ENCODE data around the gene ZNF578.
"Not testable (repeated sequence)": the region's sequence is repeated elsewhere in the genome, so short reads cannot be mapped to it uniquely, and the experiment has no call there.

The ZNF578 gene

DNA sequence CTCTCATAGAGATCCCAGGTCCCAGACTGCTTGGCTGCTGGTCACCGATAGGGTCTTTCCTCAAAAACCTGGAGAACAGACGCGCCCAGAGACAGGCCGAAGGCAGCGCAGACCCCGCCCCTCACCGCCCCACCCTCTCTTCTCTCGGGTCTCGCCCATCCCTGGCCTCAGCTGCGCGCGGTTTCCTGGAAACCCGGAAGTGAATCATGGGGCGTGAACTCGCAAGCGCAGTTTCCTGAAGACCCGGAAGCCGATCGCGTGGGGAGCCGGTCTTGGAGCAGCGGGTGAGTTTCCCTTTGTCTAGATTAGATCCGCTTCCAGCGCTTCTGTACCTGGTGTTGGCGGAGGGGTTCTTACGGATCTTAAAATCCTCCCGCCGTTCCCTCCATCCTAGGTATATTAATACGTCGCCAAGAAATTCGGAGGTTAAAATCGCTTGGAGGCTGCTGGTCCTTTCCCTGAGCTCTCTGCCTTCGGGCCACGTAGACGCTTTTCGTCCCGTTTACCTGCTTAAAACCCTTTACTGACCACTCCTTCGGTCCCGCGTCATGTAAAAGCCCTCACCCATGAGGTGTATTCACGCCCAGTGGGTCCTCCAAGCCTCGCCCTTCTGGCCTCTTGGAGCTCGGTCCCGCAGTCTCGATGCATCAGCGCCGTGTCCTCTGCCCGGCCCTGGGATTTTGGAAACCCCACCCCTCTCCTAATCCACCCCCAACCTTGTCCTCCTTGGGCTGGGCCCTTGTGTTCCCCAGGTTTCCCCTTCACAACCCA, at the start of gene ZNF578:
Gene ZNF578 (plus strand): TSS at position 230 of the 771 bp plus-strand sequence. CDS start 48,293 bp downstream, outside the sequence.
- peak; percentile 15 for DNase-seq

DNA sequence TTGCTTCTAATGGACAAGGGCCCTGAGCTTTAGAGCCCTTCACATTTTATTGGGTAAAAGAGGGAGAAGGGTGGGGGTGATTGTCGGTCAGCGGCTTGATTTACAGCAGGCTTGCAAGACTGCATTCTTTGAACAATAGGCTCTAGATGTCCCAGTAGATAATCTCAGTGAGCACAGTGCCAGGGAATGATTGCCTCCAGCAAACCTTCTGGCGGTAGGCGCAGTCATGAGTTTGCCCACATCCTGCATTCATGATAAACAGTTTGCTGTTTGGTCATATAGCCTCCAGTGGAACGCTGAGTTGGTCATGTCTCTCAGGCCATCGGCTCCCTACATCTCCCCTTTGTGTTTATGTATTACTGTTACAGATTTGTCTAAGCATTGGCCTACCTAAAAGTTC, 43.1 kb upstream of the ZNF578 start:
- no peak for DNase-seq

DNA sequence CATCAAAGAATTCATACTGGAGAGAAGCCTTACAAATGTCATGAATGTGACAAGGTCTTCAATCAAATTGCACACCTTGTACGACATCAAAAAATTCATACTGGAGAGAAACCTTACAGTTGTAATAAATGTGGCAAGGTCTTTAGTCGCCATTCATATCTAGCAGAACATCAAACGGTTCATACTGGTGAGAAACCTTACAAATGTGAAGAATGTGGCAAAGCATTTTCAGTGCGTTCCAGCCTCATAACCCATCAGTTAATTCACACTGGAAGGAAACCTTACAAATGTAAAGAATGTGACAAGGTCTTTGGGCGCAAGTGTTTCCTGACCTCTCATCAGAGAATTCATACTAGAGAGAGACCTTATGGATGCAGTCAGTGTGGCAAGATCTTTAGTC, 37.6 kb upstream of the ZNF578 start:
- no peak for DNase-seq

DNA sequence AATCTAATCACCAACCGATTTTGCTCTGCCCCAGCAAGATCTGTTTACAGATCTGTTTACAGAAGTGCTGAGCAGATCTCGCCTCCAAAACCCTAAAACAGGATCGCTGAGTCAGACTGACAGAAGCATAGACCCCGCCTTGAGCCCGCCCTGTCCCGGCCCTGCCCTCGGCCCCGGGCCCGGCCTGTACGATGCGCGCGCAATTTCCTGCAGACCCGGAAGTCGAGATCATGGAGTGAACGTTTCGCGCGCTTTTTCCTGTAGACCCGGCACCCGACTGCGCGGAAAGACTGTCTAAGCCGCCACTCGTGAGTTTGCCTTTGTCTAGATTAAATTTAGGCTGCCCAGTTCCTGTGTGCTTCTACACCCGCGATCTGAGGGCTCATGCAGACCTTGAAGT, 24.4 kb upstream of the ZNF578 start, which contains the start of gene ZNF534:
Gene ZNF534 (plus strand): TSS at position 212 of the 400 bp plus-strand sequence. CDS start 2,327 bp downstream, outside the sequence.
- no peak for DNase-seq

DNA sequence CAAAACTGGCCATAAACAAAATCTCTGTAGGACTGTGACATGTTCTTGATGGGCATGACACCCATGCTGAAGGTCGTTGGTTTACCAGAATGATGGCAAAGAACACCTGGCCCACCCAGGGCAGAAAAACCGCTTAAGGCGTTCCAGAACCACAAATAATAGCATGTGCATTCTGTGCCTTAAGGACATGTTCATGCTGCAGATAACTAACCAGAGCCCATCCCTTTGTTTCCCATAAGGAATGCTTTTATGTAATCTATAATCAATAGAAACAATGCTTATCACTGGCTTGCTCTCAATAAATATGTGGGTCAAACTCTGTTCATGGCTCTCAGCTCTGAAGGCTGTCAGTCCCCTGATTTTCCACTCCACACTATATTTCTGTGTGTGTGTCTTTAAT, 11.2 kb upstream of the ZNF578 start:
- DNase-seq: no peak

DNA sequence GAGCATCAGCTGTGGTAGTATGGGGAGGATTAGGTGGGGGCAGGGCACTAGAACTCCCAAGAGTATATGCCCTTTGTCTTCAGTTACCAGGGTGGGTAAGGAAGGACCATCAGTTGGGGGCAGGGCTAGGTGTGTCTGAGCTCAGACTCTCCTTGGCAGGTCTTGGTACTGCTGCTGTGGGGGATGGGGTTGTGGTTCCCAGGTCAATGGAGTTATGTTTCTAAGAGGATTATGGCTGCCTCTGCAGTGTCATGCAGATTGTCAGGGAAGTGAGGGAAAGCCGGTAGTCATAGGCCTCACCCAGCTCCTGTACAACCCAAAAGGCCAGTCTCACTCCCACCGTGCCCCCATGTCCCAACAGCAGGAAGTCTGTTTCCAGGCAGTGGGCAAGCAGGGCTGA, 8.8 kb upstream of the ZNF578 start:
- no peak for DNase-seq

DNA sequence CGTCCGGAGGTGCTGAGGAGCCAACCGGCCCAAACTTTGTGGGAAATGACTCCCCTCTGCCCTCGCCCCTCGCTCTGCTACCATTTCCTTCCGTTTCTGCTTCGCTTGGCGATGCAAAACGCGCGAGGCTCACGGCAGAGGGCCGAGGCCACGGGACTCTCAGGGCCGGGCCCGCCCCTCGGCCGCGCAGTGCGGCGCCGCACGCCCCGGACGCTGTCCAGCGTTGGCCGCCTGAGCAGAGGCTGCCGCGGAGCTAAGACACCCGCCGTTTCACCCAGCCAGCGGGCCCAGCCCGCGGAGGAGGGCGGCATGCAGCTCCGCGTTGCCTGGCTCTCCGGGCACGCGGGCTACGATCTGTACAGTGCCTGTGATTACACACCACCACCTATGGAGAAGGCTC, 2.1 kb upstream of the ZNF578 start:
- no peak for DNase-seq

DNA sequence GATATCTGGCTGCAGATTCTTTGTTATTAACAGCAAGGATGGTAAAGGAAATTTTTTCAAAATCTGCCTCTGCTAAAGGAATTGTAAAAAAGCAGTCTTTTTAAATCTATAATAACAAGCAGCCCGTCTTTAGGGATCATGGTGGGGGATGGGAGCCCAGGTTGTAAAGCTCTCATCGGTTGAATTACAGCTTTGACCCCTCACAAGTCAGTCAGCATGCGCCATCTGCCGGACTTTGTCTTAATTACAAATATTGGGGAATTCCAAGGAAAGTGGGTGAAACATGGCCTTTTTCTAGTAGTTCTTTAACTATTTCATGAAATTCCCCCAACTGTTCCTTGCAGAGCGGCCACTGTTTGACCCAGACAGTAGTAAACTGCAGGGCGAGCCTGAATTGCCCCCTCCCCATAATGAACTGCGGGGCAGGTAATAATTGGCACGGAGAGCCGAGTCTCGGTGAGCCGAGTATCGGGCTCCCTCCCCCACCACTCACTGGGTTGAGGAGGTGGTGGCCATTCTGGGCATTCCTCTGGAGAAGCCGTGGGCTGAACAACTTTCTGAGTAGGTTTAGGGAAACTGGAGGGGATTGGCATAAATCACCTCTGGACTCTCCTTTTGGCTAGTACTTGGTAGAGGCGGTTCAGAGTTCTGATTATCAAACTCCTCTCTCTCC, 11.6 kb downstream of the ZNF578 start:
- no peak for DNase-seq

DNA sequence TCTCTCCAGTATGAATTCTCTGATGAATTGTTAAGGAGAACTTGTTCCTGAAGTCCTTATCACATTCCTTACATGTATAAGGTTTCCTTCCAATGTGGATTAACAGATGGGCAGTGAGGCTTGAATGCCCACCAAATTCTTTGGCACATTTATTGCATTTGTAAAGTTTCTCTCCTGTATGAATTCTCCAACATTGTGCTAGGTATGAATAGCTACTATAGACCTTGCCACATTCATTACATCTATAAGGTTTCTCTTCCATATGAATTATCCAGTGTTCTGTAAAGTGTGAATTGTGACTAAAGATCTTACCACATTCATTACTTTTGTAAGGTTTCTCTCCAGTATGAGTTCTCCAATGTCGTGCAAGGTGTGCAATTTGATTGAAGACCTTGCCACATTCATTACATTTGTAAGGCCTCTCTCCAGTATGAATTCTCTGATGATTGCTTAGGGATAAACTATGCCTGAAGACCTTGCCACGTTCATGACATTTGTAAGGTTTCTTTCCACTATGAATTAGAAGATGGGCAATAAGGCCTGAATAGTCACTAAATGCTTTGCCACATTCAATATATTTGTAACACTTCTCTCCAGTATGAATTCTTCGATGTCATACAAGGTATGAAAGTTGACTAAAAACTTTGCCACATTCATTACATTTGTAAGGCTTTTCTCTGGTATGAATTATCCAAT, 20.4 kb downstream of the ZNF578 start:
- DNase-seq: no peak

DNA sequence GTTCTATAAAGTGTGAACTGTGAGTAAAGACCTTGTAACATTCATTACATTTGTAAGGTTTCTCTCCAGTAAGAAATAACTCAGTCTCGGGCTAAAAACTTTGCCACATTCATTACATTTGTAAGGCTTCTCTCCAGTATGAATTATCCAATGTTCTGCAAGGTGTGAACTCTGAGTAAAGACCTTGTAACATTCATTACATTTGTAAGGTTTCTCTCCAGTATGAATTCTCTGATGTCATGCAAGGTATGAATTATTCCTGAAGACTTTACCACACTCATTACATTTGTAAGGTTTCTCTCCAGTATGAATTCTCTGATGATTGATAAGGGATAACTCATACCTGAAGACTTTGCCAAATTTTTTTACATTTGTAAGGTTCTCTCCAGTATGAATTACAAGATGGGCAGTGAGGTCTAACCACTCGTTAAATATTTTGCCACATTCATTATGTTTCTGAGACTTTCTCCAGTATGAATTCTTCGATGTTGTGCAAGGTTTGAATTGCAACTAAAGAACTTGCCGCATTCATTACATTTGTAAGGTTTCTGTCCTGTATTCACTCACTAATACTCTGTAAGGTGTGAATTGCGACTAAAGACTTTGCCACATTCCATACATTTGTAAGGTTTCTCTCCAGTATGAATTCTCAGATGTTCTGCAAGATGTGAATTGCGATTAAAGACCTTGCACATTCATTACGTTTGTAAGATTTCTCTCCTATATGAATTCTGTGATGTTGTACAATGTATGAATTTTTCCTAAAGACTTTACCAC, 21.2 kb downstream of the ZNF578 start:
- DNase-seq: no peak

DNA sequence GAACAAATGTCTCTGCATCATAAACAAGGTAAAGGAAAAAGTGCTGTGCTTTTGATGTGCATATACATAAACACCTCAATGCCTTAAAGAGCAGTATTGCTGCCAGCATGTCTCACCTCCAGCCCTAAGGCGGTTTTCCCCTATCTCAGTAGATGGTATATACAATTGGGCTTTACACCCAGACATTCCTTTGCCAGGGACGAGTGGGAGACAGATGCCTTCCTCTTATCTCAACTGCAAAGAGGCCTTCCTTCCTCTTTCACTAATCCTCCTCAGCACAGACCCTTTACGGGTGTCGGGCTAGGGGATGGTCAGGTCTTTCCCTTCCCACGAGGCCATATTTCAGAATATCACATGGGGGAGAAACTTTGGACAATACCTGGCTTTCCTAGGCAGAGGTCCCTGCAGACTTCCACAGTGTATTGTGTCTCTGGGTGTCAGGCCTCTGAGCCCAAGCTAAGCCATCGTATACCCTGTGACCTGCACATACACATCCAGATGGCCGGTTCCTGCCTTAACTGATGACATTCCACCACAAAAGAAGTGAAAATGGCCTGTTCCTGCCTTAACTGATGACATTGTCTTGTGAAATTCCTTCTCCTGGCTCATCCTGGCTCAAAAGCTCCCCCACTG, 30.9 kb downstream of the ZNF578 start:
- not testable (repeated sequence) for DNase-seq

DNA sequence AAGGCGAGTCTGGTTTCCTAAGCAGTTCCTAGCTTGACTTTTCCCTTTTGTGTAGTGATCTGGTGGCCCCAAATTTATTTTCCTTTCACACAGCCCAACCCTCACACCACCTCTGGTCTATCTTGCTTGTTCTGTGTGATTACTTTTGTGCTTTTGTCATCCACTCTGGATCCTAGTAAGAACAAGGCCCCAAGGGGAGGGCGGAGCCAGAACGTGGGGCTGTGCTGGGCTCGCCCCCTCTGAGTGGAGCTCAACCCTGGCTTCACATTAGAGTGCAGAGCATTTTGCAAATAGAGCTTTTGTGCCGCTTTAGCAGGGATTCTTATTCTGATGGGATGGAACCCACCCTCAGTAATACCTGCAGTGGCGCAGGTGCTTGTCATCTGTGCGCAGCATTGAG, 31.7 kb downstream of the ZNF578 start:
- not testable (repeated sequence) for DNase-seq

DNA sequence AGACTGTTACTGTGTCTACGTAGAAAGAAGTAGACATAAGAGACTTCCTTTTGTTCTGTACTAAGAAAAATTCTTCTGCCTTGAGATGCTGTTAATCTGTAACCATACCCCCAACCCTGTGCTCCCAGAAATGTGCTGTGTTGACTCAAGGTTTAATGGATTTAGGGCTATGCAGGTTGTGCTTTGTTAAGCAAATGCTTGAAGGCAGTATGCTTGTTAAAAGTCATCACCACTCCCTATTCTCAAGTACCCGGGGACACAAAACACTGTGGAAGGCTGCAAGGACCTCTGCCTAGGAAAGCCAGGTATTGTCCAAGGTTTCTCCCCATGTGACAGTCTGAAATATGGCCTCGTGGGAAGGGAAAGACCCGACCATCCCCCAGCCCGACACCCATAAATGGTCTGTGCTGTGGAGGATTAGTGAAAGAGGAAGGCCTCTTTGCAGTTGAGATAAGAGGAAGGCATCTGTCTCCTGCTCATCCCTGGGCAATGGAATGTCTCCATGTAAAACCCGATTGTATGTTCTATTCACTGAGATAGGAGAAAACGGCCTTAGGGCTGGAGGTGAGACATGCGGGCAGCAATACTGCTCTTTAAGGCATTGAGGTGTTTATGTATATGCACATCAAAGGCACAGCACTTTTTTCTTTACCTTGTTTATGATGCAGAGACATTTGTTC, 32.3 kb downstream of the ZNF578 start:
- not testable (repeated sequence) for DNase-seq

DNA sequence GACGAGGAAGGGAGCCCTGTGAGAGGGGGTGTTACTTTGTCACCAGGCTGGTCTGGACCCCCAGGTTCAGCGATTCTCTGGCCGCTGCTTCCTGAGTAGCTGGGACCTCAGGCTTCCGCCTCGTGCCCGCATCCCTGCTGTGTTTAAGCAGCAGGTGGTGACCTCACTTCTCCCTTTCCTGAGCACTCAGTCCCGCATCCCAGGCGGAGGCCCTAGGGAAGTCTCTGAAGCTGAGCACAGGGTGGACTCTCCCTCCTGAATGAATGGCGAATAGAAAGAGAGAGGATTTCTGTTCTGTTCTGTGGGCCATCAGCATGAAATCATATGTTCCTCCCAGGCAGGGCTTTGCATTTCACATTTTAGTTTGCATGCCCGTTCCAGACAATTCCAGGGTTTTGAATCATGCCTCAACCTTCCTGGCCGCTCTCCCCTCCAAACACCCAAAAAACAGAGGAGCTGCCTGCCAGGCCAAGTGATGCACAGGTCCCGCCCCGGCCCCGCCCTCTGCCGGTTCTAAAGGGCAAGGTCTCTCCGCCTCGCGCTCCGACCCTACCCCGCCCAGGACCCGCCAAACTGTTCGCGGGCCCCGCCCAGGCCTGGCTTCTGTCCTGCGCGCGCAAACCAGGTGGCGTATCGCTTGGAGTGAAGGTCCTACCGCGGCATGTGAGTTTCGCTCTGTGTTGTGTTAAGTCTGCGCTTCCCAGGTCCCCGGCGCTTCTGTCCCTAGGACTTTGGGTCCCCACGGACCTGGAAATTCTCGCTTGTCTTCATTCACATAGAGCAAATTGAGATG, 39.0 kb downstream of the ZNF578 start:
- DNase-seq: no peak

DNA sequence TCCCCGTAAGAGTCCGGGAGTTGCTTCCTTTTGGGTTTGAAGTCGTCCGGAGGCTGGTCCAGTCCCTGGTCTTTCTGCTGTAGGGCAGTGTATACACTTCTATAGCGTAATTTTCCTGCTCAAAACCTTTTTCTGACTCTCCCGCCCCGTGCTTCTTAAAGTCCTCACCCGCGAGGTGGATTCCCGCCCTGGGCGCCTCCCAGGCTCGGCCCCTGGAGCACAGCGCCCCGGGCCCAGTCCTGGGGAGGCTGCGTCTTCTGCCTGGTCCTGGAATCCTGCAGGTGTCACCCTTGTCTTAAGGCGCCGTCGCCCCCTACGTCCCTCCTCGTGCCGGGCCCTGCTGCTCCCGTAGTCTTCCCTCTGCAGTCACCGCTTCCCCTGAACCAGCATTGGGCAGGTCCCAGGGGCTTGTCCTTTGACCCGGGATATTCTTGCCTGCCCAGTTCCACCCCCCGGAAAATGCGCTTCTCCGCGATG, 39.7 kb downstream of the ZNF578 start:
- DNase-seq: no peak

DNA sequence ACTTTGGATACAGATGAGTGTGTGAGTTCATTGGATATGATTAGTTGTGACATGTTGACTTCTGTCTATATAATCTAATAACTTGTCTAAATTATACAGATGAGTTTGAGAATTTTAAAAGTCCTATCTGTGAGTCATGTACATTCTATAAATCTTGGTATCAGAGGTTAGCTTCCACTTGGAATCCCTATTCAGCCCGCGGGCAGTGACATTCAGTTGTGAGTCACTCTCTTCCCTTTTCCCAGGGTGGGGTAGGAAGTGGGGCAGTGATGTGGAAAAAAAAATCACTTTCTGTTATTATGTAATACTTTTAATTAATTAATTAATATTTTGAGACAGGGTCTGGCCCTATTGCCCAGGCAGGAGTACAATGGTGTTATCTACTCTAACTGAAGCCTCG, 41.2 kb downstream of the ZNF578 start:
- DNase-seq: no peak

DNA sequence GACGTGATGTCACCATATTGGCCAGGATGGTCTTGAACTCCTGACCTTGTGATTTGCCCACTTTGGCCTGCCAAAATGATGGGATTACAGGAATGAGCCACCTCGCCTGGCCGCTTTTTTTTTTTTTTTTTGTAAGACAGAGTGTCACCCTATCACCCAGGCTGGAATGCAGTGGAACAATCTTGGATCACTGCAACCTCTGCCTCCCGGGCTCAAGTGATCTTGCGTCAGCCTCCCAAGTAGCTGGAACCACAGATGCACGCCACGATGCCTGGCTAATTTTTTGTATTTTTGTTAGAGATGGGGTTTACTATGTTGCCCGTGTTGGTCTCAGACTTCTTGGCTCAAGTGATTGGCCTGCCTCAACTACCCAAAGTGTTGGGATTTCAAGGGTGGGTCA, 45.2 kb downstream of the ZNF578 start:
- DNase-seq: no peak

DNA sequence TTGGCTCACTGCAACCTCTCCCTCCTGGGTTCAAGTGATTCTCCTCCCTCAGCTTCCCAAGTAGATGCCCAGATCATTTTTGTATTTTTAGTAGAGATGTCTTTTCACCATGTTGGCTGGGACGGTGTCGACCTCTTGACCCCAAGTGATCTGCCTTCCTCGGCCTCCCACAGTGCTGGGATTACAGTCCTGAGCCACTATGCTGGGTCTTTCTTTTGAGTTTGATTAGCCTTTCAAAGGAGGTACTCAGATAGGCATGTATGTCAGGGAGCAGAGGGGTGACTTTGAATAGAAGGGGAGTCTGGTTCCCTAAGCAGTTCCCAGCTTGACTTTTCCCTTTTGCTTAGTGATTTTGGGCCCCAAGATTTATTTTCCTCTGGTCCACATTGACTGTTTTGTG, 47.1 kb downstream of the ZNF578 start:
- DNase-seq: not testable (repeated sequence)

DNA sequence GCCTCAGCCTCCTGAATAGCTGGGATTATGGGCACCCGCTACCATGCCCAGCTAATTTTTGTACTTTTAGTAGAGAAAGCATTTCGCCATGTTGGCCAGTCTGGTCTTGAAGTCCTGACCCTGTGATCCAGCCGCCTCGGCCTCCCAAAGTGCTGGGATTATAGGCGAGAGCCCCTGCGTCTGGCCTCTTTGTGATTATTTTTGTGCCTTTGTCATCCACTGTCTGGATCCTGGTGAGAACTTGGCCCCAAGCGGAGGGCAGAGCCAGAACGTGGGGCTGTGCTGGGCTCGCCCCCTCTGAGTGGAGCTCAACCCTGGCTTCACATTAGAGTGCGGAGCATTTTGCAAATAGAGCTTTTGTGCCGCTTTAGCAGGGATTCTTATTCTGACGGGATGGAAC, 47.6 kb downstream of the ZNF578 start:
- not testable (repeated sequence) for DNase-seq

DNA sequence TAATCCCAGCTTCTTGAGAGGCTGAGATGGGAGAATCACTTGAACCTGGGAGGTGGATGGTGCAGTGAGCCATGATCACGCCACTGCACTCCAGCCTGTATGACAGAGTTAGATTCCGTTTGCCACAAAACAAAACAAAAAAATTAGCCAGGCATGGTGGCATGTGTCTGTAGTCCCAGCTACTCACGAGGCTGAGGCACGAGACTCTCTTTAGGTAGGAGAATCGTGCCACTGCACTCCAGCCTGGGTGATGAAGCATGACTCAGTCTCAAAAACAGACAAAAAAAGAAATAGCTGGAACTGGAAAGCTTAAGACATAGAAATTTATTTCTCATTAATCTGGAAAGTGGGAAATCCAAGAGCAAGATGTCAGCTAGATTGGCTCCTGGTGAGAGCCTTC, 53.9 kb downstream of the ZNF578 start:
- no peak for DNase-seq

DNA sequence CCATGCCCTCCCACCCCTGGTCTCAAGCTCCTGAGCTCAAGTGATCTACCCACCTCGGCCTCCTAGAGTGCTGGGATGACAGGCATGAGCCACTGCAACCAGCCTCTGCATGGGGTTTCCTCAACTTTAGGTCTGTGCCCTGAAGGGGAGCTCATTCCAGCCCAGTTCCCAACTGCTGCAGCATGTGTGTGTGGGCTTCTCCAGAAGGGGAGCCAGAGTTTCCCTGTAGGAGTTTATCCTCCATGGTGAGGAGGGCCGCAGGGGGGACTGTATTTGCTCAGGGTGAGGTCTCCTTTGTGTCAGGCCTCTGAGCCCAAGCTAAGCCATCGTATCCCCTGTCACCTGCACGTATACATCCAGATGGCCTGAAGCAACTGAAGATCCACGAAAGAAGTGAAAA, 62.8 kb downstream of the ZNF578 start:
- DNase-seq: no peak

Data from NCI-H510A treated with DMSO at 0.1 percent for 48 hours (cell line).